Loucy (cell line): ENCODE measurements around the gene CDH4.
"Not testable (repeated sequence)": the region's sequence is repeated elsewhere in the genome, so short reads cannot be mapped to it uniquely, and the experiment has no call there.

Source experiments
- H2AFZ ChIP-seq: fragments of 200-600 bp; sonication (generic); 2 replicates; pipeline ENCODE4 v1.6.0; 2016; ENCODE audit warnings: antibody characterized with exemption, mild to moderate bottlenecking, low read length, moderate library complexity
- H3F3A ChIP-seq: fragments of 200-600 bp; 2 replicates; pipeline ENCODE4 v1.6.0; 2016; ENCODE audit warnings: antibody characterized with exemption, low read depth, mild to moderate bottlenecking
- H3K27me3 ChIP-seq: fragments of 200-600 bp; sonication (generic); 2 replicates; pipeline ENCODE4 v1.6.1; 2014; ENCODE audit warnings: low read length, mild to moderate bottlenecking; ENCODE audit not compliant: insufficient read depth, poor library complexity, severe bottlenecking
- H3K36me3 ChIP-seq: fragments of 200-600 bp; sonication (generic); 2 replicates; pipeline ENCODE4 v1.6.1; 2016; ENCODE audit warnings: low read length; ENCODE audit not compliant: insufficient read depth
- H3K4me1 ChIP-seq: fragments of 200-600 bp; sonication (generic); 2 replicates; pipeline ENCODE4 v1.5.1; 2014; ENCODE audit warnings: low read length, mild to moderate bottlenecking; ENCODE audit not compliant: insufficient read depth, poor library complexity, severe bottlenecking
- H3K4me2 ChIP-seq: fragments of 200-600 bp; sonication (generic); 2 replicates; pipeline ENCODE4 v1.6.0; 2014; ENCODE audit warnings: antibody characterized with exemption, low read length, low read depth, mild to moderate bottlenecking; ENCODE audit not compliant: poor library complexity, severe bottlenecking
- H3K4me3 ChIP-seq: fragments of 200-600 bp; sonication (generic); 2 replicates; pipeline ENCODE4 v1.5.1; 2014; ENCODE audit warnings: low read length, mild to moderate bottlenecking, mixed read lengths; ENCODE audit not compliant: poor library complexity, severe bottlenecking
- H3K79me2 ChIP-seq: fragments of 200-600 bp; sonication (generic); 2 replicates; pipeline ENCODE4 v1.6.1; 2014; ENCODE audit warnings: low read length; ENCODE audit not compliant: insufficient read depth
- H3K9ac ChIP-seq: fragments of 200-600 bp; sonication (generic); 2 replicates; pipeline ENCODE4 v1.6.0; 2014; ENCODE audit warnings: mild to moderate bottlenecking, low read depth, low read length, moderate library complexity; ENCODE audit not compliant: poor library complexity, severe bottlenecking
- H3K9me2 ChIP-seq: fragments of 200-600 bp; sonication (generic); replicated peaks from 2 replicates; pipeline ENCODE4 v1.6.1; 2016; ENCODE audit warnings: low read depth, low read length, mixed read lengths
- H3K9me3 ChIP-seq: fragments of 200-600 bp; sonication (generic); 2 replicates; pipeline ENCODE4 v1.6.1; 2014; ENCODE audit warnings: mild to moderate bottlenecking, antibody characterized with exemption, low read length, low read depth; ENCODE audit not compliant: insufficient read depth
- H4K20me1 ChIP-seq: fragments of 200-600 bp; sonication (generic); 2 replicates; pipeline ENCODE4 v1.6.0; 2014; ENCODE audit warnings: antibody characterized with exemption, low read length, mild to moderate bottlenecking; ENCODE audit not compliant: insufficient read depth, poor library complexity, severe bottlenecking
- CTCF ChIP-seq: fragments of 200-600 bp; sonication (generic); conservative IDR thresholded peaks from 2 replicates; pipeline ENCODE4 v1.5.1; 2014; ENCODE audit warnings: mild to moderate bottlenecking, antibody characterized with exemption, low read length
- EZH2phosphoT487 ChIP-seq: fragments of 200-600 bp; IDR thresholded peaks from 2 replicates; pipeline ENCODE4 v1.6.1; 2018; ENCODE audit warnings: antibody characterized with exemption, mild to moderate bottlenecking, moderate library complexity, borderline replicate concordance

Gene CDH4

GRCh38 chr20:61982951-61983315 lies 730.9 kb downstream of the CDH4 start:
- H4K20me1 ChIP-seq: peaks cover 7% of the 10 kb centered on the region
- H3K9me3 ChIP-seq: peaks cover 4% of the 10 kb centered on the region; the same call in 1 of the 2 replicates
- no peaks in the 10 kb centered on the region for H3K9me2 ChIP-seq
- H2AFZ ChIP-seq: no peak overlapping the region
- no peak for TF ChIP-seq CTCF
- TF ChIP-seq EZH2phosphoT487: no peak
- H3K4me1 ChIP-seq: no peaks in the 10 kb centered on the region
- H3K36me3 ChIP-seq: peaks cover 34% of the 10 kb centered on the region; the same call in 1 of the 2 replicates
- H3K4me2 ChIP-seq: no peak overlapping the region
- no peak overlapping the region for H3K4me3 ChIP-seq
- H3K27me3 ChIP-seq: no peaks in the 10 kb centered on the region
- H3K79me2 ChIP-seq: no peaks in the 10 kb centered on the region; the same call in 1 of the 2 replicates
- H3F3A ChIP-seq: peaks cover 4% of the 10 kb centered on the region; the same call in 1 of the 2 replicates
- no peak overlapping the region for H3K9ac ChIP-seq

GRCh38 chr20:61983965-61984364 lies 731.9 kb downstream of the CDH4 start:
- Histone ChIP-seq H3K9me2 (no peaks in the 10 kb centered on the region), H3K9ac (no peak overlapping the region), H3K79me2 (no peaks in the 10 kb centered on the region; the same call in 1 of the 2 replicates), H3K27me3 (no peaks in the 10 kb centered on the region), H3K4me2 (no peak overlapping the region), H2AFZ (no peak overlapping the region), H3K4me3 (no peak overlapping the region), H3K36me3 (peaks cover 43% of the 10 kb centered on the region; the same call in 1 of the 2 replicates), H4K20me1 (peaks cover 5% of the 10 kb centered on the region), H3F3A (peaks cover 4% of the 10 kb centered on the region; the same call in 1 of the 2 replicates), H3K4me1 (no peaks in the 10 kb centered on the region), H3K9me3 (peaks cover 4% of the 10 kb centered on the region; the same call in 1 of the 2 replicates)
- TF ChIP-seq EZH2phosphoT487: no peak
- TF ChIP-seq CTCF: no peak

GRCh38 chr20:61984431-61984830 lies 732.4 kb downstream of the CDH4 start:
- not testable (repeated sequence) for H2AFZ ChIP-seq, H3K79me2 ChIP-seq, H3K27me3 ChIP-seq, H3K4me2 ChIP-seq, H3K9me3 ChIP-seq, H3K4me3 ChIP-seq, H3F3A ChIP-seq, H3K9ac ChIP-seq, H4K20me1 ChIP-seq, H3K4me1 ChIP-seq, H3K9me2 ChIP-seq
- H3K36me3 ChIP-seq: peaks cover 45% of the 10 kb centered on the region; the same call in 1 of the 2 replicates

GRCh38 chr20:61985096-61985495 lies 733.0 kb downstream of the CDH4 start:
- no peaks in the 10 kb centered on the region for H3K4me1 ChIP-seq
- no peaks in the 10 kb centered on the region; the same call in 1 of the 2 replicates for H3K79me2 ChIP-seq
- H4K20me1 ChIP-seq: peaks cover 4% of the 10 kb centered on the region
- no peak overlapping the region for H3K4me2 ChIP-seq
- no peak overlapping the region for H2AFZ ChIP-seq
- H3K9ac ChIP-seq: no peak overlapping the region
- peaks cover 4% of the 10 kb centered on the region; the same call in 1 of the 2 replicates for H3K9me3 ChIP-seq
- no peak for TF ChIP-seq EZH2phosphoT487
- no peak for TF ChIP-seq CTCF
- peaks cover 4% of the 10 kb centered on the region; the same call in 1 of the 2 replicates for H3F3A ChIP-seq
- H3K4me3 ChIP-seq: no peak overlapping the region
- H3K27me3 ChIP-seq: no peaks in the 10 kb centered on the region
- no peaks in the 10 kb centered on the region for H3K9me2 ChIP-seq
- peaks cover 51% of the 10 kb centered on the region; the same call in 1 of the 2 replicates for H3K36me3 ChIP-seq
